DMS153 treated with DMSO at 0.1 percent for 48 hours (cell line): ENCODE results near the gene PFKP.

ENCODE experiments used
- DNase-seq: peaks from one replicate; lab custom pipeline; 2025; ENCODE audit not compliant: unreplicated experiment; lab: John Stamatoyannopoulos, UW

PFKP gene

DNA sequence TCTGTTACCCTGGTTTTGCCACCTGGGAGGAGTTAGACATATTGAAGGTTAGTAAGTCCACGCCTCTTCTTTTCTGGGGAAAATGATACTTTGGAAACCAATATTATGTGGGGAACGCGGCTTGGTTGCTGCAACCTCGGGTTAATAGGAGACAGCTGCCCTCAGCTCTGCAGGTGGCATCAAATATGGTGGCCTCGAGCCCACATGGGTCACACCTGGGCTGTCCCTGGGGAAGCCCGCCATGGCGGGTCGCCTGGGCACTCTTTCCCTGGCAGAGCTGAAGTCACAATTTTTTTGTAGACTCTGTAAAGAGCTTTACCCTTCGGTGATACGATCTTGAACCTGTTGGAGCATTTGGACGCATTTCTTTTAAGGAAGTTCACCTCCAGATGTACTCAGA, 2.5 kb downstream of the PFKP start:
- no peak for DNase-seq

DNA sequence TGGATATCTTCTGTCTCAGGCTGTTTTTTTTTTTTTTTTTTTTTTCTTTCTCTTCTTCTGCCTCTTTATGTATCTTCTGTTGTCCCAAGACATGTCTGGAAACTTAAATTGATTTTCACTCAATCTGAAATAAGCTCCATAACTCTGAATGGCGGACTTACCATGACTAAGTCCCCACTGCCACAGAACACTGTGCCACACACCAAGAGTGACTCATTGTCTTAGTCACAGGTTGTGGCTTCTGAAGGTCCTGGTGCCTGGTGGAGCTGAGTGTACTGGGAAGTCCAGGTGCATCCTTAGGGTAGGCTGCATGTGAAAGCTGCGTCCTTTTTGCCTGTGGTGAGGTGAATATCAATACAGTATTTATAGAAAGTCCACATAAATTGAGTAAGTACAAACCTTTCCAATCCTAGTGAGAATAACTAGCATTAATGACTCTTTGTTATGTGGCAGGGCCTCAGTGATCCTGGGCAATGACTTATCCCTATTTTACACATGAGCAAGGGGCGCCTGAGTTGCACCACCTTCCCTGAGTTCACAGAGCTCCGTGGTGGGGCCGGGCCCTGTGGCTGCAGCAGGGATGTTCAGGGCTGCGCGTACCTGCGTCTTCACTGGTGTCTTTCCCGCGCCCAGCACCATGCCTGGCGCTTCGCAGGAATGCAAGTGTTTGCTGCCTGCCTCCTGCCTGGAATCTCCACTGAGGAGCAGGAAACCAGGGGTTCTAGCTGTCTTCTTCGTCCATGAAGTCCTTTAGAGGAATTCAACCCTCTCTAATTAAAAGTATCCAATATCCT, 4.3 kb downstream of the PFKP start:
- no peak for DNase-seq

DNA sequence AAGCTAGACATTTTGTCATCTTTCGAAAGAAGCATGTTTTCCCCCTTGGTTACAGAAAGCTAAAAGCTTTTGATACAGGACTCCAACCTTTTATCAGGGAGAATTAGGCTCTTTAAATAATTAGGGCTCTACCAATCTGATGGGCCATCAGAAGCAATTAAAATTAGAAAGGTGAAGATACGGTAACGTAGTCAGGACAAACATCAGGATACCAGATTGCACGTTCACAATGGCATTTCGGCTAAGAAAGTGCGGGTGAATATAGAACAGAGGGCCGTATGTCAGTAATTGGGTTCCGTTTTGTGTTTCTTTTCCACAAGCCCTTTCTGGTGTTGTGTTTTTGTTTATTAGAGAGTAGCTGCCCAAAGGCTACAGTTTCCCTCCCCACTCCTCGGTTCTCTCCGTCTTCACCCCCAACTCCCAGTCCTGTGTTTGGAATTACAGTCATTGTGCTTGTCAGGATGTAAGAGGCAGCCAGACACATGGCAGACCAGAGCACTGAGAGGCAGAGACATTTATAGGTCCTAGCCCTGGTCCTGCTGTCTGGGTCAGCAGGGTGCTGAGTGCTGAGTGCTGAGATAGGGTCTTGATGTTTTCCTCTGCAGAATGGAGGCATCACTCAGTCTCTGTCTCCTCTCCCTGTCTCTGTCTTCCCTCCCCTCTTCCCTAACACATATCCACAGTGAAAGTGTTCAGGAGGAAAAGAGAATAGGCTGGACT, 5.5 kb downstream of the PFKP start:
- no peak for DNase-seq

DNA sequence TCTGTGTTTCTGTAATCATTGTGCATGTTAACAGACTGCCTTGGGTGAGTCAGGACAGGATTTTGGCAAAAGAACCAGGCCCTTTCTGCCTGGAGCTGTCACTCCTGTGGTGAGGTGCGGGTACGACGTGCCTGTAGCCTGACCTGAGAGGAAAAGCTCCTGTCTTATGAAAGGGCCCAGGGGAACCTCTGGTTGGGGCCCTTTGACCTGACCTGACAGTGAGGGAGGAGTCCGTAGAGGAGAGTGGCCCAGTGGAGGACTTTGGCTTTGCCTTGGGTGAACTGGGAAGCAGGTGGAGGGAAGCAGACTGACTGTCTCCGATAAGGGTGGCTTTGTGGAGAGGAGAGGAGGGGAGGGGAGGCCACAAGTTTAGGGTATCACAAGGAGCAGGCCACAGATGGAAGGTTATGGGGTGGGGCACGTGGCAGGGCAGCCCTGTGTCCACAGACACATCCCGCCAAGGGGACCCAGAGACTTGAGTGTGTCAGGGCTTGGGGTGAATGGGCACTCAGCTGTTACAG, 6.9 kb downstream of the PFKP start:
- no peak for DNase-seq

DNA sequence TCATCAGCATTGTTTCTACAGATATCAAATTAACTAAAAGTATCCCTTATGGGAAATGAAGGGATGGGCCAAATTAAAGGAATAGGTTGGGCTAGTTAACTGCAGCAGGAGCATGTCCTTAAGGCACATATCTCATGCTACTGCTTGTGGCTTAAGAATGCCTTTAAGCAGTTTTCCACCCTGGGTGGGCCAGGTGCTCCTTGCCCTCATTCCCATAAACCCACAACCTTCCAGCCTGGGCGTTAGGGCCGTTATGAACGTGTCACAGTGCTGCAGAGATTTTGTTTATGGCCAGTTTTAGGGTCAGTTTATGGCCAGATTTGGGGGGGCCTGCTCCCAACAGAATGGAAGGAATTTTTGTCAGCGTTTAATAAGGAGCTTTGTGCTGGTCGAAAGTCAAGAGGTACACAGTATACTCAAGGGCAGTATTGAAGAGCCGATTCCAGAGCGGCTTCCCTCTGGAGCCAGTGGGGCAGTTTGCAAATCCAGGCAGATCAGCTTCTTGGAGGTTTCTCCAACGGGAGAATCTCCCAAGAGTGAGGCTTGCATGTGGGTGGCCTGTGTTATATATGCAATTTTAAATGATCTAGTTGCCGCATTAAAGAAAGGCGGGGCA, 7.7 kb downstream of the PFKP start:
- DNase-seq, result no peak

DNA sequence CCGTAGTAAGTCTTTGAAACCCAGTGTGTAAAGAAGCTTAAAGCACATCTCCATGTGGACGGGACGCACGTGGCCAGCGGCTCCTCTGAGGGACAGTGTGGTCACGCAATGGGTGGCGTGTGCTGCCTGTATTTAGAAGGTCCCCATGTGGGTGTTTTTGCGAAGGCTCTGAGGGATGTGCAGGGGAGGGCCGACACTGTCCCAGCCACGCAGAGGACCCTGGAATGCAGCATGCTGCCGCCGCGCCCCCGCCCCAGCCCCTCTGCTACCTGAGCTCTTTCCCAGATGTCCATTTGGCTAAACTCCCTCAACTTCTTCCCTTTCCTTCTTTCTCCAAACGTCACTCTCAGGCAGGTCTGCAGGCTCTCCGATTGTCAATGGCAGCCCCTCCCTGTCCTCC, 8.8 kb downstream of the PFKP start:
- no peak for DNase-seq

DNA sequence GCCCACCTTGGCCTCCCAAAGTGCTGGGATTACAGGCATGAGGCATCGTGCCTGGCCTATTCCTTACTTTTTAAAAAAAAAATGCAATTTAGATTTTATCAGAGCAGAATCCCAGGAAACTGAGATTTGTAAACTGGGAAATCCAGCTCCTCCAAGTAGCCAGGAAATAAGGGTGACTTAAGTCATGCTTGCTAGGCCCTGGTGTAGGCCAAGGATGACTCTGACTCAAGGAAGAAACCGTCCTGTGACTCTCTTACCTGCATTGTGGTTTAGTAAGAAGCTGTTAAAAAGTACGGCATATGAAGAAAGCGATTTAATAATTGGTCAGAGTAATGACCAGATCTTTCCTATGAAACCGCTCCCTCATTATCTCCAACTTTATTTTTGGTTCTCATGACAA, 10.2 kb downstream of the PFKP start:
- DNase-seq, result no peak

DNA sequence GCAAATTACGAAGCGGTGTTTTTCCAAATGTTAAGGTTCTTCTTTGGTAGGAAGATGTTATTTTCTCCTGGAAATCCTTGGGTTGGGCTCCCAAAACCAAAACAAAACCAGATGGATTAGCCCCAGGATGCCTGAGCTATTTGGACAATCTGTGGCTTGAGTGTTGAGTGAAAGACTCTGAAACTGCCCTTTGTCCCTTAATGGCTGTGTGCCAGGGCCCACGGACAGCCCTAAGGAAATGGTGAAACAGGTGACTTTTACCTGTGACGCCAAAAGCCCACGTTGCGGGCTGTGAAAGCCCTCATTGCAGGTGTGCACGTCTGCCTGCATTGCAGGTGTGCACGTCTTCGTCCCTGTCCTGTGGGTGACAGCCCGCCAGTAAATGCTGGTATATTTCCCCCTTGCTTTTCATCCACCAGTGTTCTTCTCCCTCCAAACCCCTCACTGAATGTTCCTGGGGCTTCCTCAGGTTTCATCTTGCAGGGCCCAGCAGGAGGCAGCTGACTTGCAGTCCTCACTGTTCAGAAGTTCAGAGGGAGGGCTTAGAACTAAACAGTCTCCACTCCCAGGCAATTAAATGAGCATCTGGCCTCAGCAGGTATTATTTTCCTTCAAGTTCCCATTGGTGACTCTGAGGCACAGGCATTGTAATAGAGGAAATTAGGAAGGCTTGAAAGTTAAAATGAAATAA, 10.7 kb downstream of the PFKP start:
- no peak for DNase-seq

DNA sequence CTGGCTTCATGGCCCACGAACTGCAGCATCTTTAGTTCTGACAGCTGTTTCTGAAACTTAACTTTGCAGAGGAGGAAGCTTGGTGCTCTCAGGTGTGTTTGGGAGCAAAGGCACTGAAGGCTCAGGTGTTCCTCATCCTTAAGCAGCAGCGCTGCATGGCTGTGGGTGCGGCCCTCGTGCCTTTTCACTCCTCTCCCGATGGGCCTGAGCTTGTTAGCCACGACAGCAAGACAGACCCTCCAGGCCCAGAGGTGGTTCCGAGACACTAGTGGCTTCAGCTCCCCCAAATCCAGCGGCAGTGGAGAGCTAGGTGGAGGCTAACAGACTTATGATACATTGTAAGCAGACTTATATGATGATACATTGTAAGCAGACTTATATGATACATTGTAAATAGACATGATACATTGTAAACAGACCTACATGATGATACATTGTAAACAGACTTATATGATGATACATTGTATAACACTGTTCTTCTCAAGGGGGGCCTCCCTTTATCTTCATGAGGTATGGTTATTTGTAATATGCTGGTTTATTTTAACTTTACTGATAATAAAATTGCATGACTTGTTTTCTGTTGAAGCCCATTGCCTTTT, 14.1 kb downstream of the PFKP start:
- no peak for DNase-seq

DNA sequence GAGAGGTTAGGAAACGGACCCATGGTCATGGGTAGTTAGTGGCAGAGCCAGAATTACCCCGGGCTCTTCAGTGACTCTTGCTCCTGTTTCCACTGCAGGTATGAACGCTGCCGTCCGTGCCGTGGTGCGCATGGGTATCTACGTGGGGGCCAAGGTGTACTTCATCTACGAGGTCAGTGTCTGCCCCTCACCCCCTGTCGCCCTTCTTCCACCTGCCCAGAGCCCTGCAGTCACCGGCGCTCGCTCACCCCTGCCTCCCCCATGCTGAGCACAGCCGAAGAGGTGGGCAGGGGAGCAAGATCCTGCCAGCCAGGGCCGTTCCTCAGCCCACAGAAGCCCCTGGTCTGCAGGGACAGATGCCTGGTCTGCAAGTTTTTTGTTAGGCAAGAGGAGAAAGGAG, 14.9 kb downstream of the PFKP start:
- no peak for DNase-seq

DNA sequence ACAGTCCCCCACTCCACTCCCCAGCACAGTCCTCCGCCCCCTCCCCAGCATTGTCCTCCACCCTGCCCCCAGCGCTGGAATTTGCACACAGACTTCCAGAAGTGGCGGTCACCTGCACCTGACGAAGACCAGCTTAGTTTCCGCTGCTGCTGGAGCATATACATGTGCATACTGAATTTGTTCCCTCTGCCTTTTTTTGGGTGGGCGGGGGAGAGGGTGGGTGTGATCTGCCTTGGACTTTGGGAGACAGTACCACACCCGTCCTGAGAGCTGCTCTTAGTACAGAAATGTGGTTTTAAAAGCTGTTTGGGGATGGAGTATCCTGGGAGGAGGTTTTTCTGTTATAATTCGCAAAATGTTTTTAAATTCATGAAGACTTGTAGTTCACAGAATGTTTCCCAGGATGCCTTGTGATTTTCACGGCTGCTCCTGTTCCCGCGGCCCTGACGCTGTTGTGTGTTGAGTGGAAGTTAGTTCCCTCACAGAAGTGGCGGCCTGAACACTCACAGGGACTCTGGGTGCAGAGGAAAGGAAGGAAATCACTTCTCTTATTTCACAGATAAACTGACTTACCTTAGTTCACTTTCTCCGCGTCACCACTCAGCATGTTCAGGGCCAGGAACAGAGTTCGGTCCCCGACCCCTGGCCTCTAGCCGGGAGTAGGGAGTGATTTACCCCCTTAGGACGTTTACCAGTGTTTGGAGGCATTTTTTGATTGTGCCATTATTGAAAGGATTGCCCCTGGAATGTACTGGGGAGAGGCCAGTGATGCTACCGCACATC, 18.6 kb downstream of the PFKP start:
- DNase-seq, result no peak

DNA sequence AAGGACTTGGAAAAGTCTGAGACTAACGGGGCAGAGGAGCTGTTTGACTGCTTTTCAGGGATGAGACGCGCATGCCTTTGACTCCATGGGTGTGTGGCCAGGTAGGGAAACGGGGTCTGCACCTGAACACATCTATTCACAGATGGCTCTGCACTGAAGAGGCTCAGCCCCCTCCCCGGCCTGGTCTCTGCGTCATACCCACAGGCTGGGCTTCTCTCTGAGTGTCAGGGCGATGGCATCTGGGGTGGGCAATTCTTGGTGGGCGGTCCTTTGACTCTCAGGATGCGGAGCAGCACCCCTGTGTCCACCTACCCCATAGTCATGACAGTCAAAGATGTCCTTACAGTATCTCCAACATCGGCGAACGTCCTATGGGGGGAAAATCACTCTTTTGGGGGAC, 23.0 kb downstream of the PFKP start:
- no peak for DNase-seq

DNA sequence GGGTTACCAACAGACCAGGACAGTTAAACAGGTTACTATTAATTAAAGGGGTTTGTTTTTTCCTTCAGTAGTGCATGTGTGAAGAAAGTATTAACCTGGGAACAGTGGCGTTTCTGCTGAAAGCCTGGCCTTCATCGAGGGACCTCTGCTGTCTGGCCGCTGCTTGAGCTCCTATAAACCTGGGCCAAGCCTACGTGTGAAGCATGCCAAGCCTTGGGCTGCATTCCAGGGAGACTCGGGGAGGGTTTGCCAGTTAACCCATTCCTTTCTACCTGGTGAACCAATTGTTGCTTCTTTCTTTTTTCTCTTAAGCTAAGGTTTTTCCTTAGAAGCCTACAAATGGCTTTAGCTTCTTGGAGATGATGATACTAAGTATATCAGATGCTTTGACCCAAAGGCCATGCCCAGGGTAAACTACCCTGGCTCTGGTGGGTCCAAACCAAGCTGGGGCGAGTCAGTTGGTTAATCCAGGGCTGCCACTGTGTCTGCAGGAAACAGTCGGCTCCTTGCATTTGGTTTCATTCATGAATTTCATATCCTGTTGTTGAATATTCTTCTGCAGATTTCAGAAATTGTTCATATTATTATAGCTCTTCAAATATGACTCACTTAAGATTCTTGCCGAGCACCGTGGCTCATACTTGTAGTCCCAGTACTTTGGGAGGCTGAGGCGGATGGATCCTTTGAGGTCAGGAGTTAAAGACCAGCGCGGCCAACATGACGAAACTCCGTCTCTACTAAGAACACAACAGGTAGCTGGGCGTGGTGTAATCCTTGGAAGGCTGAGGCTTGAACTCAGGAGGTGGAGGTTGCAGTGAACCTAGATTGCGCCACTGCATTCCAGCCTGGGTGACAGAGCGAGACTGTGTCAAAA, 23.8 kb downstream of the PFKP start:
- DNase-seq, result no peak

DNA sequence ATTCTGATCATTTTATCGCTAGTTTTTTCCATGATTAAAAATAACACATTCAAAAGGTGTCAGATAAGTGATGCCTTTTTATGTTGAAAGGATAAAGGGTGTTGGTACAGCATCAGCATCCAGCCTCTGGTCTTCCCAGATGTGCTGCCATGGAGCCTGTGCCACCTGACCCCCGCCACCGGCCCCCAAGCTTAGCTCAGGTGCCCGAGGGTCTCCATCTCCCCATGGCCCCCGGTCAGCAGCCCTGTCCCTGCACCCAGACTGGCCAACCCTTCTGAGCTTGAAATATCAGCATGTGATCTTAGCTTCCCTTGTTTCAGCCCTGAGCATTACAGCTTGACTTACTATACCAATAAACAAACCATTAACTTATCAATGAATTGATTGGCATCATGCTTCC, 24.6 kb downstream of the PFKP start:
- no peak for DNase-seq

DNA sequence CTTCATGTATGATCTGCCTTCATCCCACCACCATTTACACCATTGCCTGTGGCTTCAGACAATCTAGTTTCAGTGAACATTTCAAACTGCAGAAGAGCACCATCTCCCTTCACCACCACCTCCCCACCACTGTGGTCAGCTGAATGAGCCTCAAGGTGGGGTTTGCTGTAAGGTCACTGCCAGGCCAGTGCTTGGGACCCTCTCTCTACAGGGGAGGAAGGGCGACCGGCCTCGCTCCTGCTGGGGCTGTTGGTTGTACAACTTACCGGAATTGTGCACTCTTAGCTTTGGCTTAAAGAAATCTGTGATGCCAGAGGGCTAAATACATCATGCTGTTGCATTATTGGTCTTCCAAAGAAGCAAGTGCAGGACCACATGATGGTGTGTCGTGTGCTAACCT, 26.6 kb downstream of the PFKP start:
- DNase-seq, result no peak

DNA sequence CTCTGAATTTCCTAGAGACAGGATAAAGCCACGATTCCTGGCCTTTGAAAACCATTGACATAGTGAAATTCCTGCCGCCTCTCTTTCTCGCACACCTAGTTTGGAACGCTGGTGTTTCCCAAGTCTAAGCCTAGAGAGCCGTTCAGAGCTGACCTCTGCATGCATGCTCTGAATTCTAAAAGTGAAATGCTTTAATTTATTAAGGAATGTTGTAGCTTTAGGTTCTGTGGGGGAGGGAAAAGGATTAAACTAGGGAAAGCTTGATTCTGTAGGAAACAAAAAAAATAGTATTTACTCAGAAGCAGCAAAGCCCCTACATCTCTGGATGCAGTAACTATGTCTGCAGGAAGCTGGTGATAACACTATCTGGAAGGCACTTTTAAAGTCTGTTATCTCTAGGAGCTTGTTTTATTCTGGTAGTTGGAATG, 27.3 kb downstream of the PFKP start:
- no peak for DNase-seq

DNA sequence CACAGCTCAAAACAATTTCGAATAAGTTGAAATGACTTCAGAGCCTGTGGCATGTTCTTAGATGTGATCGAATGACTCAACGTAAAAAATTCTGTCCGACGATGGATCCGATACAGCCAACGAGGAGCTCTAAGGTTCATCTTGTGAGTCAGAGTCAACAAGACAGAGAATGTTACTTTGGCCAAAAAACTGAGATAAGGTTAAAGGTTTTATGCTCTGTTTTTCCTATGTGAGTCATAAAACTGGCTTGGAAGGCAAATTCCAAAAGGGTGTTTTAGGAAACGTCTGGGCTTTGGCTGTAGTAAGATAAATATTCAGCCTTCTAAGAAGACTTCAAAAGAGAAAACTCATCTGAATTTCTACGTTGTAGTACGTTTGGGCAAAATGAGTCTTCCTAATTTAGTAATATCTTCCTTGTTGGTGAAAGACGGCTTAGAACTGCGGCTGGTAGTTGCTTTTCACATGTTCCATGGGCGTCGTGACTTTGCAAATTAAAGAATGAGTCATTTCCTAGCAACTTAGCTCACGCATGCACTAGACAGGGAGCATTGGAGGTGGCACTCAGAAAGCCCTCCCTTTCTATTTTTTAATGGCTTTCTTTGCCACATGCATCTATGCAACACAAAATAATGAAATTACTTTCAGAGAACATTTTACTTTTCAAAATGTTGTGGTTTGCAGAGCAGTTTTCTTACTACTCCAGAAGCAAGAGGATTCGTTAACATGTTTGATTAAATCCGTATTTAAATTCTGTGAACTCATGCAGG, 28.2 kb downstream of the PFKP start:
- no peak for DNase-seq

DNA sequence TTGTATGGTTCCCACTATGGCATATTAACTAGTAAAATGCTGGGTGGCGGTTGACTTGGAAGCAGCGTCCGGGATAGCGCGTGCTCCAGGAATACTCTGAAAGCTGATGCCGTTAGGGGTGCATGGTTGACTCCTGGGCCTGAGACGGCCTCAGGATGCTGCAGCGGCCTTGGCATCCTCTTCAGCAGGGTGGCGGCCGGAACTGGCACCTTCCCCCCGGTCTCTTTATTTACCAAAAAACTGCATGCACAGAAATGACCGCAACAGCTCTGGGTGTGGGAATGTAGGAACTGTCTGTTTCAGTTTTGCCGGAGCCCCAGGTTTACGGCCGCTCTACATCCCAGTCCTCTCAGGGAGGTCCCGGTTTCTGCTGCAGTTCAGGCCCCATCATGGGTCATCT, 28.8 kb downstream of the PFKP start:
- DNase-seq, result no peak

DNA sequence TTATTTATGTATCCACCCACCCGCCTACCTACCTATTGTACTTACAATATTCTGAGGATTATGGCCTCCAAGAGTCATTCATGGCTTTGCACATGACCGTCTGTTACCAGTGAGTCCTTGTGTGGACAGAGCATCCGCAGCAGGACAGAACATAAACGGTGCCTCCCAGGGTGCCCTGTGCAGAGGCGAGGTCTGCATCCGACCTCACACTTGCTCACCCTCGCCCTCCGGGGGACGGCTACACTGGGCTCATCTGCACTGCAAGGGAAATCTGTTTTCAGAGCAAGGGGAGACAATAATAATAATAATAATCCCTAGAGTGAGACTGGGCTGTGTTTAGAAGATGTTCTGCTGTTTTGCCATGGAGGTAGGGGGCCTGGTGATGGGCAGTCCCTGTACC, 29.8 kb downstream of the PFKP start:
- no peak for DNase-seq
